ENCODE measurements around the gene ZNF652. TPM values are rescaled to one million over a fixed set of nuclear protein-coding genes. Genes with fewer than 3 reads are reported as not detected.
A peak's percentile ranks its signal among the peaks of the same experiment; 100 is the strongest.

ZNF652 gene
- total and polyA plus RNA-seq, 2 of the 4 experiments (the other 2 are of a cell fraction) = 3.6 to 8.8 TPM

DNA sequence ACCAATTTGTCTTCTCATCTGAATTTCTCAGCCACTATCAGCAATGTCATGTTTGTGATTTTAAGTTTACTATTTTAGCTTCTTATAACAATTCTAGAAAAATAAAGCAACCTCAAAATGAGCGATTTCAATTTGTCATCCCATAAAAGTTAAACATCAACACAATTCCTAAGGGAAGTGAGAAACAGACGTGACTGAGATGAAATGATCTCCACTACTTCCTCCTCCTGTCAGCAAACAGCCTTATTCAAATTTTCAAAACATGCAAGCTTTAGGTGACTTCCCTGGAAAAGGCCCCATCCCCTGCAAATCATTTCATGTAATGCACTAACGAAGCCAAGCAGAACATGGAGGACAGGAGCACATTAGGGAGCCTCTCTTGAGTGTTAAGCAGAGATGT is 64.9 kb downstream of the ZNF652 start:
- H2BK5ac ChIP-seq (ENCODE audit: low read depth, low read length, poor library complexity, severe bottlenecking) = no peak overlapping the region
- no peak overlapping the region for H3K27ac ChIP-seq (ENCODE audit: insufficient read depth, low read length)
- H4K20me1 ChIP-seq (ENCODE audit: insufficient read depth, low read length) = no peaks in the 10 kb centered on the region
- no peak overlapping the region for H2BK20ac ChIP-seq (ENCODE audit: low read depth, low read length)
- no peaks in the 10 kb centered on the region for H3K4me1 ChIP-seq (ENCODE audit: control insufficient read depth, insufficient read depth, low read length)
- H3K23ac ChIP-seq (ENCODE audit: low read depth, low read length) = no peak overlapping the region
- CTCF ChIA-PET = interaction anchor here (1.2 kb wide), 1 partner anchor 70 kb away, joined by 3 read pairs; no protein-coding TSS in a partner anchor
- no peaks in the 10 kb centered on the region for H3K9me3 ChIP-seq (ENCODE audit: control insufficient read depth, insufficient read depth, low read length)
- no peak overlapping the region for H2AFZ ChIP-seq (replicated peaks; ENCODE audit: low read length, poor library complexity)
- no peak overlapping the region for H2AK9ac ChIP-seq (replicated peaks; ENCODE audit: low read depth, low read length, poor library complexity)
- TSS peak; percentile 11 for BruUV-seq (replicated peaks)
- H4K8ac ChIP-seq (ENCODE audit: low read depth in 2 of 2, low read length in 2 of 2) = no peak overlapping the region
- intact Hi-C loops (cut with micrococcal nuclease) = no loop called here
- no CpG with 5 or more reads among the region's 3 CpGs for WGBS, 2 experiments (ENCODE audit: extremely low coverage in 2 of 2, insufficient read length in 1 of 2)
- dilution Hi-C loops (cut with HindIII; ENCODE audit: low sequenced_read_pairs, unreplicated experiment) = no loop called here
- no peak overlapping the region for H3K14ac ChIP-seq (replicated peaks; ENCODE audit: low read depth, low read length)
- no peak overlapping the region for H2BK15ac ChIP-seq (ENCODE audit: low read depth, low read length)
- DNase-seq (no peak), ATAC-seq (ENCODE audit: low read depth) (no peak)
- no peak overlapping the region for H3K56ac ChIP-seq (ENCODE audit: extremely low read depth, insufficient read depth, low read length)
- no peak overlapping the region for H2BK120ac ChIP-seq (ENCODE audit: low read depth, low read length)
- H3K36me3 ChIP-seq (ENCODE audit: control insufficient read depth, insufficient read depth, low read length) = peaks cover 13% of the 10 kb centered on the region
- no peak overlapping the region for H4K5ac ChIP-seq (ENCODE audit: low read depth, low read length)
- H3K9ac ChIP-seq (ENCODE audit: low read depth, low read length) = no peak overlapping the region
- no peaks in the 10 kb centered on the region for H3K27me3 ChIP-seq (ENCODE audit: control insufficient read depth, insufficient read depth, low read length)
- no peak overlapping the region for H3K4me2 ChIP-seq (ENCODE audit: low read depth, low read length)
- no peak overlapping the region for H3K4ac ChIP-seq (ENCODE audit: low read depth, low read length)
- in situ Hi-C loops (cut with MboI; ENCODE audit: low sequenced_read_pairs) = no loop called here
- no peak overlapping the region for H3K4me3 ChIP-seq (ENCODE audit: insufficient read depth, low read depth, low read length)
- H4K91ac ChIP-seq (ENCODE audit: insufficient read depth, low read depth, low read length) = no peak overlapping the region
- no peak overlapping the region for H3K18ac ChIP-seq (ENCODE audit: low read depth, low read length)
- POLR2A ChIA-PET (ENCODE audit: unreplicated experiment) = no interaction called here
- H3K9me1 ChIP-seq (ENCODE audit: insufficient read depth, low read length) = no peaks in the 10 kb centered on the region
- H3K79me1 ChIP-seq (ENCODE audit: low read depth in 1 of 2, low read length in 2 of 2) = no peaks in the 10 kb centered on the region; a peak in 1 of 4 replicates
- no peak overlapping the region for H2AK5ac ChIP-seq (ENCODE audit: low read depth, low read length)
- TF ChIP-seq MAFK (IDR thresholded peaks at IDR 0.05; ENCODE audit: low read depth, low read length) (no peak), CEBPB (IDR thresholded peaks at IDR 0.05; ENCODE audit: low read depth, low read length) (no peak), CHD1 (IDR thresholded peaks at IDR 0.05; ENCODE audit: low read depth, low read length) (no peak), RFX5 (IDR thresholded peaks at IDR 0.05; ENCODE audit: low read depth, low read length) (no peak), SMC3 (IDR thresholded peaks at IDR 0.05; ENCODE audit: low read depth, low read length) (no peak), RAD21 (IDR thresholded peaks at IDR 0.05; ENCODE audit: low read length) (no peak), MAZ (IDR thresholded peaks at IDR 0.05; ENCODE audit: borderline replicate concordance, low read depth, low read length) (no peak), POLR2A (IDR thresholded peaks at IDR 0.05; ENCODE audit: low read depth, low read length) (no peak), MXI1 (IDR thresholded peaks at IDR 0.05; ENCODE audit: borderline replicate concordance, low read depth, low read length) (no peak), RCOR1 (IDR thresholded peaks at IDR 0.05; ENCODE audit: insufficient replicate concordance, low read length) (no peak), NFE2L2 (IDR thresholded peaks at IDR 0.05; ENCODE audit: low read depth, low read length) (no peak), FOS (IDR thresholded peaks at IDR 0.05; ENCODE audit: low read depth, low read length) (no peak), BHLHE40 (IDR thresholded peaks at IDR 0.05; ENCODE audit: low read depth, low read length) (no peak)
- TF ChIP-seq, protein P1, sequence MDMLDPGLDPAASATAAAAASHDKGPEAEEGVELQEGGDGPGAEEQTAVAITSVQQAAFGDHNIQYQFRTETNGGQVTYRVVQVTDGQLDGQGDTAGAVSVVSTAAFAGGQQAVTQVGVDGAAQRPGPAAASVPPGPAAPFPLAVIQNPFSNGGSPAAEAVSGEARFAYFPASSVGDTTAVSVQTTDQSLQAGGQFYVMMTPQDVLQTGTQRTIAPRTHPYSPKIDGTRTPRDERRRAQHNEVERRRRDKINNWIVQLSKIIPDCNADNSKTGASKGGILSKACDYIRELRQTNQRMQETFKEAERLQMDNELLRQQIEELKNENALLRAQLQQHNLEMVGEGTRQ (IDR thresholded peaks at IDR 0.05; ENCODE audit: low read depth, low read length) = no peak
- TF ChIP-seq, protein P2, sequence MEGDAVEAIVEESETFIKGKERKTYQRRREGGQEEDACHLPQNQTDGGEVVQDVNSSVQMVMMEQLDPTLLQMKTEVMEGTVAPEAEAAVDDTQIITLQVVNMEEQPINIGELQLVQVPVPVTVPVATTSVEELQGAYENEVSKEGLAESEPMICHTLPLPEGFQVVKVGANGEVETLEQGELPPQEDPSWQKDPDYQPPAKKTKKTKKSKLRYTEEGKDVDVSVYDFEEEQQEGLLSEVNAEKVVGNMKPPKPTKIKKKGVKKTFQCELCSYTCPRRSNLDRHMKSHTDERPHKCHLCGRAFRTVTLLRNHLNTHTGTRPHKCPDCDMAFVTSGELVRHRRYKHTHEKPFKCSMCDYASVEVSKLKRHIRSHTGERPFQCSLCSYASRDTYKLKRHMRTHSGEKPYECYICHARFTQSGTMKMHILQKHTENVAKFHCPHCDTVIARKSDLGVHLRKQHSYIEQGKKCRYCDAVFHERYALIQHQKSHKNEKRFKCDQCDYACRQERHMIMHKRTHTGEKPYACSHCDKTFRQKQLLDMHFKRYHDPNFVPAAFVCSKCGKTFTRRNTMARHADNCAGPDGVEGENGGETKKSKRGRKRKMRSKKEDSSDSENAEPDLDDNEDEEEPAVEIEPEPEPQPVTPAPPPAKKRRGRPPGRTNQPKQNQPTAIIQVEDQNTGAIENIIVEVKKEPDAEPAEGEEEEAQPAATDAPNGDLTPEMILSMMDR (conservative IDR thresholded peaks at IDR 0.05; ENCODE audit: low read depth, low read length) = no peak
- TF ChIP-seq, protein P3, sequence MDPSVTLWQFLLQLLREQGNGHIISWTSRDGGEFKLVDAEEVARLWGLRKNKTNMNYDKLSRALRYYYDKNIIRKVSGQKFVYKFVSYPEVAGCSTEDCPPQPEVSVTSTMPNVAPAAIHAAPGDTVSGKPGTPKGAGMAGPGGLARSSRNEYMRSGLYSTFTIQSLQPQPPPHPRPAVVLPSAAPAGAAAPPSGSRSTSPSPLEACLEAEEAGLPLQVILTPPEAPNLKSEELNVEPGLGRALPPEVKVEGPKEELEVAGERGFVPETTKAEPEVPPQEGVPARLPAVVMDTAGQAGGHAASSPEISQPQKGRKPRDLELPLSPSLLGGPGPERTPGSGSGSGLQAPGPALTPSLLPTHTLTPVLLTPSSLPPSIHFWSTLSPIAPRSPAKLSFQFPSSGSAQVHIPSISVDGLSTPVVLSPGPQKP (IDR thresholded peaks at IDR 0.05; ENCODE audit: borderline replicate concordance, low read depth, low read length) = no peak

Data from IMR-90 (cell line).